SK-N-SH (cell line): ENCODE measurements around the gene KLF18. TPM values are rescaled to one million over a fixed set of nuclear protein-coding genes. Genes with fewer than 3 reads are reported as not detected.
"Not testable (repeated sequence)": the region's sequence is repeated elsewhere in the genome, so short reads cannot be mapped to it uniquely, and the experiment has no call there.

Source experiments
- CTCF ChIA-PET: fragments of 300-600, 350-600 bp; formaldehyde crosslinking; extraction: SDS; loops from one replicate; lab custom pipeline; 2021; lab: Yijun Ruan, JAX
- POLR2A ChIA-PET: fragments of 350-600 bp; sonication (Branson Sonifier 250); formaldehyde crosslinking; extraction: SDS; loops from one replicate; lab custom pipeline; 2020; ENCODE audit warnings: antibody characterized with exemption, inconsistent platforms; lab: Yijun Ruan, JAX
- DNase-seq: peaks from one replicate; pipeline ENCODE4 v3.0.0; 2012
- H2AFZ ChIP-seq: fragments of 200-600 bp; sonication (generic); 2 replicates; pipeline ENCODE4 v1.8.1; 2016; ENCODE audit warnings: antibody characterized with exemption, mild to moderate bottlenecking, low read depth
- H3F3A ChIP-seq: fragments of 200-600 bp; sonication (generic); replicated peaks from 2 replicates; pipeline ENCODE3; 2016; ENCODE audit warnings: antibody characterized with exemption, mild to moderate bottlenecking; ENCODE audit not compliant: insufficient read depth
- H3K27ac ChIP-seq, 2 experiments: fragments of 200-500 bp in 1 of 2; fragments of 200-600 bp in 1 of 2; sonication (Bioruptor generic) in 1 of 2; sonication (generic), shearing (Covaris generic) in 1 of 2; 2 replicates each; pipeline versions ENCODE4 v1.5.1 to v1.6.1; 2014 to 2016; ENCODE audit warnings: low read depth in 2 of 2, inconsistent platforms in 1 of 2, low read length in 1 of 2, mild to moderate bottlenecking in 1 of 2, mixed read lengths in 1 of 2
- H3K27me3 ChIP-seq: fragments of 200-600 bp; sonication (generic), shearing (Covaris generic); 2 replicates; pipeline ENCODE4 v1.6.1; 2016; ENCODE audit warnings: mixed run types; ENCODE audit not compliant: insufficient read depth
- H3K36me3 ChIP-seq, 2 experiments: fragments of 200-500 bp in 1 of 2; fragments of 200-600 bp in 1 of 2; sonication (Bioruptor generic) in 1 of 2; sonication (generic) in 1 of 2; replicated peaks in 1 of 2; 2 replicates each; pipeline versions ENCODE3 to v1.5.1; 2014 to 2016; ENCODE audit warnings: low read length in 1 of 2, mild to moderate bottlenecking in 1 of 2; ENCODE audit not compliant: insufficient read depth in 2 of 2, control insufficient read depth in 1 of 2
- H3K4me1 ChIP-seq, 2 experiments: fragments of 200-500 bp in 1 of 2; fragments of 200-600 bp in 1 of 2; sonication (Bioruptor generic) in 1 of 2; sonication (generic), shearing (Covaris generic) in 1 of 2; 2 replicates each; pipeline versions ENCODE4 v1.5.1 to v1.6.1; 2014 to 2016; ENCODE audit warnings: low read depth in 1 of 2, low read length in 1 of 2, mixed run types in 1 of 2; ENCODE audit not compliant: insufficient read depth in 2 of 2, control insufficient read depth in 1 of 2
- H3K4me2 ChIP-seq: fragments of 200-600 bp; sonication (generic), shearing (Covaris generic); 2 replicates; pipeline ENCODE4 v1.6.1; 2017; ENCODE audit warnings: mixed run types
- H3K4me3 ChIP-seq, 2 experiments: fragments of 200-500 bp in 1 of 2; fragments of 200-600 bp in 1 of 2; sonication (Bioruptor generic) in 1 of 2; sonication (generic), shearing (Covaris generic) in 1 of 2; 2 replicates each; pipeline versions ENCODE4 v1.5.1 to v1.8.1; 2014 to 2016; ENCODE audit warnings: low read depth in 2 of 2, inconsistent platforms in 1 of 2, low read length in 1 of 2, mild to moderate bottlenecking in 1 of 2, mixed read lengths in 1 of 2, moderate library complexity in 1 of 2
- H3K79me2 ChIP-seq: fragments of 200-600 bp; sonication (generic); 2 replicates; pipeline ENCODE4 v1.8.1; 2017; ENCODE audit warnings: mild to moderate bottlenecking; ENCODE audit not compliant: insufficient read depth
- H3K9ac ChIP-seq: fragments of 200-600 bp; sonication (generic); 2 replicates; pipeline ENCODE4 v1.6.1; 2017; ENCODE audit warnings: mixed run types
- H3K9me2 ChIP-seq: fragments of 200-600 bp; sonication (generic); 2 replicates; pipeline ENCODE4 v1.6.1; 2017; ENCODE audit warnings: mixed run types
- H3K9me3 ChIP-seq: fragments of 200-600 bp; sonication (generic); 2 replicates; pipeline ENCODE4 v1.6.1; 2017; ENCODE audit warnings: mixed run types, mild to moderate bottlenecking, moderate library complexity
- H4K20me1 ChIP-seq: fragments of 200-600 bp; sonication (generic); 2 replicates; pipeline ENCODE4 v1.6.1; 2017; ENCODE audit warnings: mild to moderate bottlenecking, mixed run types; ENCODE audit not compliant: insufficient read depth
- CTCF ChIP-seq: fragments of 200-600 bp; sonication (generic); IDR thresholded peaks from 2 replicates; pipeline ENCODE4 v1.6.1; 2017; ENCODE audit warnings: antibody characterized with exemption, mild to moderate bottlenecking, moderate library complexity
- EP300 ChIP-seq, 2 experiments: IDR thresholded peaks; 2 replicates each; pipeline versions ENCODE4 v1.4.0 to v1.6.1; 2012; ENCODE audit warnings: borderline replicate concordance in 1 of 2, low read depth in 1 of 2, low read length in 1 of 2
- EZH2phosphoT487 ChIP-seq: fragments of 200-600 bp; sonication (generic); IDR thresholded peaks from 2 replicates; pipeline ENCODE4 v1.6.1; 2017; ENCODE audit warnings: low read depth, mixed run types, mild to moderate bottlenecking, antibody characterized with exemption, moderate library complexity, borderline replicate concordance
- FOSL2 ChIP-seq: IDR thresholded peaks from 2 replicates; pipeline ENCODE4 v1.4.0; 2012; ENCODE audit warnings: low read depth, mild to moderate bottlenecking, moderate library complexity, borderline replicate concordance
- FOXJ3 ChIP-seq: sonication (generic); formaldehyde crosslinking; IDR thresholded peaks from 2 replicates; pipeline ENCODE4 v1.5.1; 2020; ENCODE audit warnings: mild to moderate bottlenecking, missing genetic modification reagents
- GATA2 ChIP-seq: sonication (generic); formaldehyde crosslinking; IDR thresholded peaks from 2 replicates; pipeline ENCODE4 v1.5.0; 2020; ENCODE audit warnings: mild to moderate bottlenecking, missing genetic modification reagents
- JUND ChIP-seq: IDR thresholded peaks from 2 replicates; pipeline ENCODE4 v1.4.0; 2012
- MXI1 ChIP-seq: IDR thresholded peaks from 2 replicates; pipeline ENCODE4 v1.6.1; 2012; ENCODE audit warnings: mild to moderate bottlenecking, low read depth, low read length, improper control_type of control experiment
- NRF1 ChIP-seq: IDR thresholded peaks from 2 replicates; pipeline ENCODE4 v1.6.1; 2012; ENCODE audit warnings: low read depth, mild to moderate bottlenecking, low read length
- PBX3 ChIP-seq: IDR thresholded peaks from 2 replicates; pipeline ENCODE4; 2012
- RFX5 ChIP-seq: IDR thresholded peaks from 2 replicates; pipeline ENCODE4 v1.6.1; 2012; ENCODE audit warnings: mild to moderate bottlenecking, improper control_type of control experiment, low read length
- SIN3A ChIP-seq: IDR thresholded peaks from 2 replicates; pipeline ENCODE4 v1.6.1; 2012; ENCODE audit warnings: low read depth, mild to moderate bottlenecking, low read length, moderate library complexity, borderline replicate concordance
- TAF1 ChIP-seq: IDR thresholded peaks from 2 replicates; pipeline ENCODE4 v1.6.1; 2012; ENCODE audit warnings: low read depth, mild to moderate bottlenecking, low read length, moderate library complexity, borderline replicate concordance
- TCF12 ChIP-seq: IDR thresholded peaks from 2 replicates; pipeline ENCODE4 v1.4.0; 2012
- YY1 ChIP-seq: IDR thresholded peaks from 2 replicates; pipeline ENCODE4 v1.4.0; 2012; ENCODE audit warnings: low read depth, mild to moderate bottlenecking
- WGBS: methylation state at CpG from one replicate; pipeline ENCODE4 v1.1.6; 2017; ENCODE audit warnings: low lambda C conversion rate; 5-methylcytosine and 5-hydroxymethylcytosine counted together
- polyA plus RNA-seq, 3 experiments: library from polyadenylated mRNA; depleted of rRNA; stranded (reverse); fragments of >200 nt; gene quantifications; 2 replicates each; pipeline ENCODE4 v1.2.3, GENCODE V29; 2012

Gene KLF18
- polyA plus RNA-seq, 1 of the 3 experiments (the other 2 are of a cell fraction), result not detected

- CTCF ChIA-PET, H3K36me3 ChIP-seq, POLR2A ChIA-PET: not testable (repeated sequence)
Measured at GRCh38 chr1:44117272-44117671, 24.2 kb downstream of the KLF18 start.

GRCh38 chr1:44114098-44114497 is 27.3 kb downstream of the KLF18 start:
- POLR2A ChIA-PET, result no interaction called here
- Histone ChIP-seq H3K4me2 (no peak overlapping the region), H3K36me3 (no peaks in the 10 kb centered on the region), H3K4me3 (no peak overlapping the region), H3F3A (no peaks in the 10 kb centered on the region), H3K27me3 (no peaks in the 10 kb centered on the region), H3K9me2 (no peaks in the 10 kb centered on the region), H3K4me1 (no peaks in the 10 kb centered on the region; a peak in 1 of 4 replicates), H3K27ac (no peak overlapping the region), H4K20me1 (no peaks in the 10 kb centered on the region), H3K9me3 (no peaks in the 10 kb centered on the region), H3K9ac (no peak overlapping the region), H2AFZ (no peak overlapping the region), H3K79me2 (no peaks in the 10 kb centered on the region)
- TF ChIP-seq PBX3 (no peak), TCF12 (no peak)
- DNase-seq, result no peak
- CTCF ChIA-PET, result no interaction called here
- WGBS, result 66% methylated on average over 7 of the region's 7 CpGs

More at GRCh38 chr1:44117272-44117671, 24.2 kb downstream of the KLF18 start:
- not testable (repeated sequence) for H3K4me2 ChIP-seq, H3K9me3 ChIP-seq, H2AFZ ChIP-seq, H3F3A ChIP-seq, DNase-seq, H3K79me2 ChIP-seq, H3K9me2 ChIP-seq, H3K27ac ChIP-seq, H4K20me1 ChIP-seq, H3K4me3 ChIP-seq, H3K27me3 ChIP-seq, H3K4me1 ChIP-seq, H3K9ac ChIP-seq
- 85% methylated on average over 10 of the region's 10 CpGs for WGBS

- CTCF ChIA-PET, result interaction anchor here (1.0 kb wide), 1 partner anchor 15 kb away, joined by 3 read pairs; no protein-coding TSS in a partner anchor
- Histone ChIP-seq H4K20me1 (no peaks in the 10 kb centered on the region), H3K4me1 (no peaks in the 10 kb centered on the region; a peak in 1 of 4 replicates), H3K4me2 (no peak overlapping the region), H3K9me3 (no peaks in the 10 kb centered on the region), H3K27ac (no peak overlapping the region), H3K36me3 (no peaks in the 10 kb centered on the region), H3K9me2 (no peaks in the 10 kb centered on the region), H2AFZ (no peak overlapping the region), H3K79me2 (no peaks in the 10 kb centered on the region), H3K27me3 (no peaks in the 10 kb centered on the region), H3K4me3 (no peak overlapping the region), H3F3A (no peaks in the 10 kb centered on the region), H3K9ac (no peak overlapping the region)
- POLR2A ChIA-PET, result no interaction called here
- WGBS, result 64% methylated on average over 2 of the region's 2 CpGs
- TF ChIP-seq TAF1 (no peak), RFX5 (no peak), CTCF (no peak), PBX3 (no peak), EP300 (IDR thresholded peaks at IDR 0.05; ENCODE audit: borderline replicate concordance in 1 of 2, low read depth in 1 of 2, low read length in 1 of 2) (no peak), FOXJ3 (CRISPR knock-in tag) (no peak), JUND (no peak), EZH2phosphoT487 (no peak), MXI1 (no peak), YY1 (no peak), NRF1 (no peak), GATA2 (CRISPR knock-in tag) (no peak), FOSL2 (no peak), SIN3A (no peak)
- DNase-seq, result no peak
Measured at GRCh38 chr1:44113095-44113609, 28.3 kb downstream of the KLF18 start.
